WTC11 (cell line): ENCODE measurements around the gene HSD17B3.
"Not testable (repeated sequence)": the region's sequence is repeated elsewhere in the genome, so short reads cannot be mapped to it uniquely, and the experiment has no call there.

Source experiments
- CBFB ChIP-seq: sonication (generic); formaldehyde crosslinking; IDR thresholded peaks from 2 replicates; pipeline ENCODE4 v1.8.1; 2022; ENCODE audit warnings: mild to moderate bottlenecking, low read depth, missing genetic modification reagents
- CREB1 ChIP-seq: sonication (generic); formaldehyde crosslinking; IDR thresholded peaks from 2 replicates; pipeline ENCODE4 v1.8.0; 2023; ENCODE audit warnings: mild to moderate bottlenecking, missing genetic modification reagents
- GRHL2 ChIP-seq: fragments of 250-450 bp; sonication (Bioruptor Pico); IDR thresholded peaks from 2 replicates; pipeline ENCODE4 v1.8.0; 2022; ENCODE audit warnings: mild to moderate bottlenecking, moderate library complexity; ENCODE audit not compliant: insufficient replicate concordance, severe bottlenecking
- NFE2L1 ChIP-seq: sonication (generic); formaldehyde crosslinking; IDR thresholded peaks from 2 replicates; pipeline ENCODE4 v1.8.1; 2023; ENCODE audit warnings: missing genetic modification reagents
- NR1H2 ChIP-seq: sonication (generic); formaldehyde crosslinking; IDR thresholded peaks from 2 replicates; pipeline ENCODE4 v1.9.0; 2021; ENCODE audit warnings: mild to moderate bottlenecking, moderate library complexity, missing genetic modification reagents
- NR3C1 ChIP-seq: sonication (generic); formaldehyde crosslinking; conservative IDR thresholded peaks from 2 replicates; pipeline ENCODE4 v1.8.1; 2023; ENCODE audit warnings: low read depth, mild to moderate bottlenecking, missing genetic modification reagents
- TP53 ChIP-seq: sonication (generic); formaldehyde crosslinking; IDR thresholded peaks from 2 replicates; pipeline ENCODE4 v1.8.1; 2023; ENCODE audit warnings: mild to moderate bottlenecking, missing genetic modification reagents
- TF ChIP-seq, protein P1 (sequence below): fragments of 200-600 bp; IDR thresholded peaks from 2 replicates; pipeline ENCODE4 v1.8.0; 2022; ENCODE audit warnings: antibody characterized with exemption
- TF ChIP-seq, protein P2 (sequence below): sonication (generic); formaldehyde crosslinking; IDR thresholded peaks from 2 replicates; pipeline ENCODE4 v1.8.0; 2022; ENCODE audit warnings: missing genetic modification reagents

DNA sequence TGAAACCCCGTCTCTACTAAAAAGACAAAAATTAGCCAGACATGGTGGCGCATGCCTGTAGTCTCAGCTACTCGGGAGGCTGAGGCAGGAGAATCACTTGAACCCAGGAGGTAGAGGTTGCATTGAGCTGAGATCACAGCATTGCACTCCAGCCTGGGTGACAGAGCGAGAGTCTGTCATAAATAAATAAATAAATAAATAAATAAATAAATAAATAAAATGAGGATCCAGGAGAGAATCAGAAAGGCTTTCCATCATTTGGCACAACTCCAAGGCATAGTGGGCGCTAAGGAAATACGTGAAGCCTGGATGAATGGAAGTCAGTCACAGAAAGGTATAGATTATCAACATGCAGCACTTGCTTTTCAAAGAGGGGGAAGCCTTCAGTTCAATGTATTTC, 65.6 kb downstream of the HSD17B3 start:
- TF ChIP-seq GRHL2 (CRISPR knock-in tag); CREB1 (CRISPR knock-in tag); NR1H2 (CRISPR knock-in tag); TP53; NFE2L1 (CRISPR knock-in tag); CBFB (CRISPR knock-in tag); NR3C1 (CRISPR knock-in tag): not testable (repeated sequence)
- TF ChIP-seq, protein P1, sequence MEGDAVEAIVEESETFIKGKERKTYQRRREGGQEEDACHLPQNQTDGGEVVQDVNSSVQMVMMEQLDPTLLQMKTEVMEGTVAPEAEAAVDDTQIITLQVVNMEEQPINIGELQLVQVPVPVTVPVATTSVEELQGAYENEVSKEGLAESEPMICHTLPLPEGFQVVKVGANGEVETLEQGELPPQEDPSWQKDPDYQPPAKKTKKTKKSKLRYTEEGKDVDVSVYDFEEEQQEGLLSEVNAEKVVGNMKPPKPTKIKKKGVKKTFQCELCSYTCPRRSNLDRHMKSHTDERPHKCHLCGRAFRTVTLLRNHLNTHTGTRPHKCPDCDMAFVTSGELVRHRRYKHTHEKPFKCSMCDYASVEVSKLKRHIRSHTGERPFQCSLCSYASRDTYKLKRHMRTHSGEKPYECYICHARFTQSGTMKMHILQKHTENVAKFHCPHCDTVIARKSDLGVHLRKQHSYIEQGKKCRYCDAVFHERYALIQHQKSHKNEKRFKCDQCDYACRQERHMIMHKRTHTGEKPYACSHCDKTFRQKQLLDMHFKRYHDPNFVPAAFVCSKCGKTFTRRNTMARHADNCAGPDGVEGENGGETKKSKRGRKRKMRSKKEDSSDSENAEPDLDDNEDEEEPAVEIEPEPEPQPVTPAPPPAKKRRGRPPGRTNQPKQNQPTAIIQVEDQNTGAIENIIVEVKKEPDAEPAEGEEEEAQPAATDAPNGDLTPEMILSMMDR, result not testable (repeated sequence)
- TF ChIP-seq, protein P2, sequence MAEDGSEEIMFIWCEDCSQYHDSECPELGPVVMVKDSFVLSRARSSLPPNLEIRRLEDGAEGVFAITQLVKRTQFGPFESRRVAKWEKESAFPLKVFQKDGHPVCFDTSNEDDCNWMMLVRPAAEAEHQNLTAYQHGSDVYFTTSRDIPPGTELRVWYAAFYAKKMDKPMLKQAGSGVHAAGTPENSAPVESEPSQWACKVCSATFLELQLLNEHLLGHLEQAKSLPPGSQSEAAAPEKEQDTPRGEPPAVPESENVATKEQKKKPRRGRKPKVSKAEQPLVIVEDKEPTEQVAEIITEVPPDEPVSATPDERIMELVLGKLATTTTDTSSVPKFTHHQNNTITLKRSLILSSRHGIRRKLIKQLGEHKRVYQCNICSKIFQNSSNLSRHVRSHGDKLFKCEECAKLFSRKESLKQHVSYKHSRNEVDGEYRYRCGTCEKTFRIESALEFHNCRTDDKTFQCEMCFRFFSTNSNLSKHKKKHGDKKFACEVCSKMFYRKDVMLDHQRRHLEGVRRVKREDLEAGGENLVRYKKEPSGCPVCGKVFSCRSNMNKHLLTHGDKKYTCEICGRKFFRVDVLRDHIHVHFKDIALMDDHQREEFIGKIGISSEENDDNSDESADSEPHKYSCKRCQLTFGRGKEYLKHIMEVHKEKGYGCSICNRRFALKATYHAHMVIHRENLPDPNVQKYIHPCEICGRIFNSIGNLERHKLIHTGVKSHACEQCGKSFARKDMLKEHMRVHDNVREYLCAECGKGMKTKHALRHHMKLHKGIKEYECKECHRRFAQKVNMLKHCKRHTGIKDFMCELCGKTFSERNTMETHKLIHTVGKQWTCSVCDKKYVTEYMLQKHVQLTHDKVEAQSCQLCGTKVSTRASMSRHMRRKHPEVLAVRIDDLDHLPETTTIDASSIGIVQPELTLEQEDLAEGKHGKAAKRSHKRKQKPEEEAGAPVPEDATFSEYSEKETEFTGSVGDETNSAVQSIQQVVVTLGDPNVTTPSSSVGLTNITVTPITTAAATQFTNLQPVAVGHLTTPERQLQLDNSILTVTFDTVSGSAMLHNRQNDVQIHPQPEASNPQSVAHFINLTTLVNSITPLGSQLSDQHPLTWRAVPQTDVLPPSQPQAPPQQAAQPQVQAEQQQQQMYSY (CRISPR knock-in tag), result not testable (repeated sequence)
